Frontal cortex (tissue), 4 donors: Measurements from ENCODE around the gene SYCP1. TPM values are rescaled to one million over a fixed set of nuclear protein-coding genes. Genes with fewer than 3 reads are reported as not detected.
"Not testable (repeated sequence)": the region's sequence is repeated elsewhere in the genome, so short reads cannot be mapped to it uniquely, and the experiment has no call there.

ENCODE experiments used
- DNase-seq, 2 donors: peaks; one replicate each; pipeline ENCODE4 v3.0.0; 2012; ENCODE audit warnings: low spot score in 2 of 2
- FAIRE-seq: peaks from 2 replicates; lab custom pipeline; 2012; peaks lifted over from hg19 to GRCh38; lab: Jason Lieb, UNC
- total RNA-seq: library from RNA; depleted of rRNA; stranded (reverse); fragments of >200 nt; gene quantifications from one replicate; pipeline ENCODE4 v1.2.3, GENCODE V29; 2014
- donor health status: control.
- donor health status: control.
- donor health status: control.

The SYCP1 gene
- total RNA-seq, 1 donor from 2014 or later, result not detected

DNA sequence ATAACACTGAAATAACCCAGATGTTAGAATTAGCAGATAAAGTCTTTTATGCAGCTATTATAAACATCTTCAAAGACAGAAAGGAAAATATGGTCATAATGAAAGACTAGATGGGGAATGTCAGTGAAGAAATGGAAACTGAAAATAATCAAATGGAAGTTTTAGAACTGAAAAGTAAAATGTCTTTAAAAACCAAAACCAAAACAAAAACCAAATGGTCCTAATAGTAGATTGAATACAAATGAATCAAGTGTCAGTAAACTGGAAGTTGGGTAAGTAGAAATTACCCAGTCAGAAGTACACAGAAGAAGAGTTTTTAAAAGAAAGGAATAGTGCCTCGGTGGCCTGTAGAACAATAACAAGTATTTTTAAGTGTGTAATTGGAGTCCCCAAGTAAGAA, 72.7 kb downstream of the SYCP1 start:
- no peak for FAIRE-seq

DNA sequence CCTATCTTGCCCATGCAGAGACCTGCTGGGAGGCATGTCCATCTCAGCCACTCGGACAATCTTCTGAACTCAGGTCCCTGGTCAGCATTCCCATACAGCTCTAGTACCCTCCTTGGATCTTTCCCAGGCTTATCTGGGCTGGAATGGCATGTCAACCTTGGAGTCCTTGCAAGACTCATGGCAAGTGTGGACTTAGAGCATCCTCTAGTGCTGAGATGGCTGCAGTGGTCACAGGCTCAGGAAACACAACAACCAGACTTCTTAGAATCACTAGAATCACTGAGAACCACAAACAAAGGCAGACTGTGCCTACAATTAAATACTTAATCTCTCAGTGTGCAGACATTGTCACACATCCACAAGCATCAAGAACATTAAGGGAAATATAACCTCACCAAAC, 101.9 kb downstream of the SYCP1 start:
- no peak for DNase-seq
- FAIRE-seq, result no peak

More for the DNA sequence above, 72.7 kb downstream of the SYCP1 start:
- no peak for DNase-seq

DNA sequence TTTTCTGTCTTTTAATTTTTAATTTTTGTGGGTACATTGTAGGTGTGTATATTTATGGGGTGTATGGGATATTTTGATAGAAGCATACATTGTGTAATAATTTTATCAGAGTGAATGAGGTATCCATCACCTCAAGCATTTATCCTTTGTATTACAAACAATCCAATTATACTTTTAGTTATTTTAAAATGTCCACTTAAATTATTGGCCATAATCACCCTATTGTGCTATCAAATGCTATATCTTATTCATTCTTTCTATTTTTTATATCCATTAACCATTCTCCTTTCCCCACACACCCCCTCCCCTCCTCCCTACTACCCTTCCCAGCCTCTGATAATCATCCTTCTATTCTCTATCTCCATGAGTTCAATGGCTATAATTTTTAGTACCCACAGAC, 104.8 kb downstream of the SYCP1 start:
- FAIRE-seq, result no peak

DNA sequence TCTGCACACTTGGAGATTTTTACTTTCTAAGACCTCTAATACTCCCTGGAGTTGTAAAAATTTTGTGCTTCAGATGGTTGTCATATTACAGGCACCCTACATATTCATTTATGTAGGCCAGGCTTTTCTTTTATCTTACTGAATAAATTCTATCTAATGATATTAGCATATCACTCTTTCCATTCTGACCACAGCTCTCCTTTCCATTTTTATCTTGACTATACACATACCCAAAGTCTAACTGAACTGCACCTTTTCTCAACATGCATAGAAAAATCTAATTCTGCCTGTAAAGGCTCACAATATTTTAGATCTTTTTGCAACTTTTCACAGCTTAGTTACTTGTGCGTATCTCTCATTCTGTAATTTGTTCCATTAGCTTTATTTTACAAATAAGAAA, 122.2 kb downstream of the SYCP1 start:
- FAIRE-seq (no peak), DNase-seq (no peak)

More for the DNA sequence above, 104.8 kb downstream of the SYCP1 start:
- DNase-seq, result no peak

DNA sequence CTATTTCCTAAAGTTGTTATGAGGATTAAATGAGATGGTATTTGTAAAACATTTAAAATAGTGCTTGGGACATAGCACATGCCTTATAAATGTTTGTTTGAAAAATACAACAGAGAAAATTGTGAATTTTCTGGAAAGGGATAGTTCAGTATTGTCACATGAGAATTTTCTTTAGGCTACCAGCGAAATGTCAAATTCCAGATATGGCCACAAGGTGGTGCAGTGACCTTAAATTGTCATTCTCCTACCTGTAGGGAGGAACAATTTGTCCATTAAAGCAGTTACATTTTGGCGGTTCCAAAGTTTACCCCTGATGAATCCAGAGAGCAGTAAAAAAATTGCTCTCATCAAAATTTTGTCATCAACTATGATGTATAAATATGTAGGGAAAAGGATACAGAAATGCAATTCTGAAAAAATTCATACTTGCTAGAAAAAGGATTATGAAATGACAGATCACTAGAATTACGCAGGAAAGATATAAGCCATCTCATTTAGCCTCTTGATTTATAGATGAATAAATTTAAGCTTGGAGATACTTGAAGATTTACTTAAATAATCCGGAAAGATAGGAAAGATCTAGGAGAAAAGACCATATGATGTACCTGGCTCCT, 124.7 kb downstream of the SYCP1 start:
- no peak for FAIRE-seq
- DNase-seq, result no peak

DNA sequence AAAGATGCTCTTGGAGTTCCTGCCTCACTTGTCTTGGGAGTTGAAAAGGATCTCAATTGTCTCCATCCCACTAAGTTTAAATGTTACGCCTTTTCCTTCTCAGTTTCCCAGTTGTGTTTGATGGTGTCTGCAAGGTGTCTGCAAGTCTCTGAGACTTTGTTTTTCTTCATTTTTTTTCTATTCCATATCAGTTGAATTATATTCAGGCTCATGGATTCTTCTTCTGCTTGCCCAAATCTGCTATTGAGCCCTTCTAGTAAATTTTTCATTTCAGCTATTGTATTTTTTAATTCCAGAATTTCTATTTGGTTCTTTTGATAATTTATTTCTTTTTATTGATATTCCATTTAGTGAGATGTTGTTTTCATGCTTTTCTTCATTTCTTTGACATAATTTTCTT, 127.6 kb downstream of the SYCP1 start:
- DNase-seq (no peak), FAIRE-seq (no peak)

DNA sequence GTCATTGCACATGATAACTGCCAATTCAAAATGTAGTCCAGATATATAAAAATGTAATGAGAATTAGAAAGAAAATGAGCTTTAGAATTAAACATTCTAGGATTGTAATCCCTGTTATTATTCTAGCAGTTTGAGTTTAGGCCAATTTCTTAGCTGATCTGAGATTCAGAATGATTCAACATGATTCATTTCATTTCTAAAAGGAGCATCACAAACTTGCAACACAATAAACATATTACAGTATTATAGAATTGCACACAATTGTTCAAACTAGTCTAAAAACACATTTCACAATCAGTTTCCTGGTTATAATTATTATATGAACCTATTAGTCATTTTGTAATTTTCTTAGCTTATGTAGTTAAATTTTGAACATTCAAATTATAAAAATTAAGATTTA, 131.6 kb downstream of the SYCP1 start:
- DNase-seq (no peak), FAIRE-seq (no peak)

DNA sequence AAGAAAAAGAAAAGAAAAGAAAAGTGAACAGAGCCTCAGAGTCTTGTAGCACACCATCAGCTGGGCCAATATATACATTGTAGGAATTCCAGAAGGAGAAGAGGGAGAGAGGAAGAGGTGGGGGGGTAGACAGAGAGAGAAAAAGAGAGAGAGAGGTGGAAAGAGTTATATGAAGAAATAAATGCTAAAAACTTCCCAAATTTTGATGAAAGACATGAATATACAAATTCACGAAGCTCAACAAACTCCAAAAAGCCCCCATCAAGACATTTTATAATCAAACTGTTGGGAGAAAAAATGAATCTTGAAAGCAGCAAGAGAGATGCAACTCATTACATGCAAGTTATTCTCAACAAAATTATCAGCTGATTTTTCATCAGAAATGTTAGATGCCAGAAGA, 133.4 kb downstream of the SYCP1 start:
- FAIRE-seq, result no peak
- no peak for DNase-seq

DNA sequence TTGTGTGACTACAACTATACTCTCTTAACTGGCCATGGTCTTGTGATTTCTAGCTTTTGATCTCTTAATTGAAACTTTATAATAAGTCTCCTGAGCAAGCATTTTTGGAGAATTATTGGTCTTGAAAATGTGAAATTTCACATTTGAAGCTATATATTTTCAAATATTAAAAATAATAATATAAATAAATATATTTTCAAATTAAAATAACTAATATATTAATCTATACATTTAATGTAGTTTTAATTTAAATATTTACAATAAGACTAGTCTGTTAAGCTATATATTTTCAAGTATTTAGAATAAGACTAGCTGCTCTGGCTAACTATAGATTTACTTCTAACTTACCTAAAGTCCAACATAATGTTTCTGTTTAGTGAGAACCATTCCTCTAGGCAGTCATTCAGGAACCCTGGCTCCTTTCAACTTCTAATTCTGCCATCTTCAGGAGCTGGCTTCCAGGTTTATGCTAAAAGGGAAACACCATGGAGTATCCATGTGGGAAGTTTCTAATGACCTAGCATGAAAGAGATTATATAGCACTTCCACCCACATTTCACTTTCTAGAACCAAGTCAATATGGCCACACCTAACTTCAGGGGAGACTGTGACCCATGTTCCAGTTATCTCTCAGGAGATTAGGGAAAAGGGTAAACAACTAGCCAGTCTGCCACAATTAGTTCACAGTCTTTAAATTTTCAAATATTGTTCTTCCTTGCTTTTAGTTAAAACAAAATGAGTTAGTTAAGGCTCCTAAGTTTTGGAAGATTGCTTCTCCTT, 143.0 kb downstream of the SYCP1 start:
- DNase-seq (no peak), FAIRE-seq (peak; percentile 77)

DNA sequence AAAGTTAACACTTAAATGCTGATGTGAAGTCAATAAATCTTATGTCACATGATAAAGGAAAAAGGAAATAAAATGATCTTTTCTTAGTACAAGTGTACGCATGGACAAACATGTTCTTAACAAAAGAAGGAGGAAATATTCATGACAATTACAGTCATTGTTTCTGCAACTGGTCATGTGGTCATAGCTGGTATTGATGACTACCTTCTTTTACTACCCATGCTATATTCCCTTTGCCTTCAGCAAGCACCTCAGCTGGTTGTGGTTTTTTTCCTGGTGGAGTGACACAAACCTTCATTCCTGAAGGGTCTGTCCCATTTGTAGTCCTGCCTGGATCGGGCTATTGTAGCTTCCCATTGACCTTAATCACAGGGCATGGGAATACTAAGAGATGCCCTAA, 151.5 kb downstream of the SYCP1 start:
- FAIRE-seq (no peak), DNase-seq (no peak)

DNA sequence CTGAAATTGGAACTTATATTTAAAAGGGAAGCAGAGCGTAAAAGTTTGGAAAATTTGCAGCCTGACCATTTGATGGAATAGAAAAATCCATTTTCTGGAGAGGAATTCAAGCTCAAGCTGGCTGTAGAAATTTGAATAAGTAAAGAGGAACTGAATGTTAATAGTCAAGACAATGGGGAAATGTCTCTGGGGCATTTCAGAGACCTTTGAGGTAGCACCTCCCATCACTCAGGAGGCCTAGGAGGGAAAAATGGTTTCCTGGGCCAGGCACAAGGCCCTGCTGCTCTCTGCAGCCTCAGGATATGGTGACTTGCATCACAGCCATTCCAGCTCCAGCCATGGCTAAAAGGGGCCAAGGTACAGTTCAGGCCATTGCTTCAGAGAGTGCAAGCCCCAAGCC, 157.3 kb downstream of the SYCP1 start:
- no peak for DNase-seq
- FAIRE-seq, result no peak

DNA sequence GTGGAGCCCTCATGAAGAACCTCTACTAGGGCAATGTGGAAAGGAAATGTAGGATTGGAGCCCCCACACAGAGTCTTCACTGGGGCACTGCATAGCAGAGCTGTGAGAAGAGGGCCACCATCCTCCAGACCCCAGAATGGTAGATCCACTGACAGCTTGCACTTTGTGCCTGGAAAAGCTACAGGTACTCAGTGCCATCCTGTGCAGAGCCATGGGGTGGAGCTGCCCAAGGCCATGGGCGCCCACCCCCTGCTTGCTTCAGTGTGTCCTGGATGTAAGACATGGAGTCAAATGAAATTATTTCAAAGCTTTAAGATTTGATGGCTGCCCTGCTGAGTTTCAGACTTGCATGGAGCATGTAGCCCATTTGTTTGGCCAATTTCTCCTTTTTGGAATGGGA, 157.8 kb downstream of the SYCP1 start:
- no peak for FAIRE-seq
- no peak for DNase-seq

DNA sequence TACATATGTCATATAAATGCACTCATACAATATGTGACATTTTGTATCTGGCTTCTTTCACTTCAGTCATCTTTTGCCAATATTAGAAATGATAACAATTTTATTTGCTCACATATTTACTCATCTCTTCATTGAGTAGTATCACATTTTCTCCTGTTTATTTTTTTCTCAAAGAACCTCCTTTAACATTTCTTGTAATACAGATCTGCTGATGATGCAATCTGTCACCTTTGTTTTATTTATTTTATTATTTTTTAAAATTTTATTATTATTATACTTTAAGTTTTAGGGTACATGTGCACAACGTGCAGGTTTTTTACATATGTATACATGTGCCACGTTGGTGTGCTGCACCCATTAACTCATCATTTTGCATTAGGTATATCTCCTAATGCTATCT, 159.1 kb downstream of the SYCP1 start:
- DNase-seq (no peak), FAIRE-seq (no peak)

DNA sequence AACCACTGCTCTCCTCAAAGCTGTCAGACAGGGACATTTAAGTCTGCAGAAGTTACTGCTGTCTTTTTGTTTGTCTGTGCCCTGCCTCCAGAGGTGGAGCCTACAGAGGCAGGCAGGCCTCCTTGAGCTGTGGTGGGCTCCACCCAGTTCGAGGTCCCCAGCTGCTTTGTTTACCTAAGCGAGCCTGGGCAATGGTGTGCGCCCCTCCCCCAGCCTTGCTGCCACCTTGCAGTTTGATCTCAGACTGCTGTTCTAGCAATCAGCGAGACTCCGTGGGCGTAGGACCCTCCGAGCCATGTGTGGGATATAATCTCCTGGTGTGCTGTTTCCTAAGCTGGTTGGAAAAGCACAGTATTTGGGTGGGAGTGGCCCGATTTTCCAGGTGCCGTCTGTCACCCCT, 164.9 kb downstream of the SYCP1 start:
- DNase-seq, FAIRE-seq: not testable (repeated sequence)

DNA sequence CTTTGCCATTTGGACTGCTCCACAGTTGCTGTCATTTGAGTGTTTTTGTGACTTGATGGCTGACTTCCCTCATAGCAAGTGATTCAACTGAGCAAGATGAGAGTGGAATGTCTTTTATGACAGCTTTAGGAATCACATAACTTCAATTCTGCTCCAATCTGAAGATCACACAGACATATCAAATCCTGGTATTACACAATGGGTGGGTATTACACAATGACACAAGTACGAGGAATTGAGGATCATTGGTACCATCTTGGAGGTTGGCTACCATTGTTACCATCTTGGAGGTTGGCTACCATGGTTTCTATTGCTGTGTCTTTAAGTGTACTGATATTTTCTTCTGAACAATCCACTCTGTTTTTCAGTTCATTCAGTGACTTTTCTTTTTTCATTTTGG, 166.5 kb downstream of the SYCP1 start:
- DNase-seq (no peak), FAIRE-seq (no peak)

DNA sequence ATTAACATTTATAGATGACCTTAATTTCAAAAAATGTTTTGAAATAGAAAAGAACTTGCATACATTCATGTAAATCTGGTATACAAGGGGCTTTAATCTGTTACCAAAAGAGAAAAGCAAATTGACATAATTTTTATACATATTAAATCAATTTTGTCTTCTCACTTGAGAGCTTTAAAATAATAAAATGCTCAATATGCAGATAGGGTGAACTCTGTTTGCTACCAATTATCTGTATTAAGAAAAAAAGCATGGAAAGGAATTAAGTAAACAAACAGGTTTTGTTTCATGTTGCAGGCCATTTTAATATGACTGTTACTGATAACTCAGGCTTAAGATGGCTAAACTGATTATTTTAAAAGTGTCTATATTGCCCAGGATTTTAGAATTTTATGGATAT, 168.9 kb downstream of the SYCP1 start:
- FAIRE-seq (no peak), DNase-seq (no peak)

DNA sequence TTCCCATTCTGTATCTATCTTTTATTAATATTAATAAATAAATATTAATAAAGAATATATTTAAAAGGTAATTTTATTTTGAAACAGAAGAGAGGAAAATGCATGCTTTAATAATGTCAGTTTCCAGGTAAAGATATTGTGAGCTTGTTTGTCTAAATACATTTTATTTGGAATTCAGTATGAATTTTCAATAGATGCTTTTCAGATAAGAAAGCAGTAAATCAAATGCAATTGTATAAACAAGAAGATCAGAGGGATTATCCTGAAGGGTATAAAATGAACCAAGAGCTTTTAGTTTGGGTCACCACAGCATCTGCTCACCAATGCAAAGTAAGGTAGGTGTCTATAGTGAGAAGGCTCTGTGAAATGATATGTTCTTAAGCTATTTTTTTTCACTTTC, 174.9 kb downstream of the SYCP1 start, which contains the start of gene TSHB:
Gene TSHB (plus strand): TSS at position 301 of the 400 bp plus-strand sequence. CDS start 3,537 bp downstream, outside the sequence.
- no peak for DNase-seq
- no peak for FAIRE-seq

DNA sequence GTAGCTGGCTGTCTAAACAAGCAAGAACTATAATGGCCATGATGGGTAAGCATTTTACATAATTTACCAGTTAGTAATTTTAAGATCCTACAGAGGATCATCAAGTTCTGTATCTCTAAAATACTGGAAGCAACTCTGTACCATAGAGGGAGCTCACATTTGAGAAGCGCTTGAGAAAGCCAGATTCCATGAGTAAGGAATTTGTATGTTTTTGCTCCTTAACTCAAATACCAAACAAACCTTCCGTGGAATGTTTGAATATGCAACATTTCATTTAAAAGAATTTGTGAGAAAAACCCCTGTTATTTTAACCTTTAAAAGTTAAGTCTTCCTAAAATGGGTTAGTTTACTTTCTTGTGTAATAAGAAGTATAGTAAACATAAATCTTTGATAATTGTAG, 176.9 kb downstream of the SYCP1 start:
- FAIRE-seq, result no peak
- no peak for DNase-seq

DNA sequence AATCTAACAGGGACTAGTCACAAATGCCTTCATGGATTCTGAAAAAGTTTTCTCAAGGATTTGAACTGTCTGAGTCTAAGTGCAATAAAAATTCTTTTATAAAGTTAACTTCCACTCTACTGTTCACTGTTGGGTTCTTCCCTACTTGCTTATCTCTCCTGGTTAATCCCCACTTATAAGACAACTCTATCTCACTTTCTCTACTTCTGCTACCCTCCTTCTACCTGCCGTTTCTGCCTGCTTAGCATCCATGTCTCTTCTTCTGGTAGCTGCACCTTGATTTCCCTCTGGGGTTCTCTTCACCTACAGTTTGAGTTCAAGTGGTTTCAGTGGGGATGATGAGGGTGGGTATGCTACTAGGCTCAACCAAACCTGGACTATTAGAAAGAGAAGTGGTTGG, 181.0 kb downstream of the SYCP1 start:
- FAIRE-seq, result no peak
- DNase-seq, result no peak

DNA sequence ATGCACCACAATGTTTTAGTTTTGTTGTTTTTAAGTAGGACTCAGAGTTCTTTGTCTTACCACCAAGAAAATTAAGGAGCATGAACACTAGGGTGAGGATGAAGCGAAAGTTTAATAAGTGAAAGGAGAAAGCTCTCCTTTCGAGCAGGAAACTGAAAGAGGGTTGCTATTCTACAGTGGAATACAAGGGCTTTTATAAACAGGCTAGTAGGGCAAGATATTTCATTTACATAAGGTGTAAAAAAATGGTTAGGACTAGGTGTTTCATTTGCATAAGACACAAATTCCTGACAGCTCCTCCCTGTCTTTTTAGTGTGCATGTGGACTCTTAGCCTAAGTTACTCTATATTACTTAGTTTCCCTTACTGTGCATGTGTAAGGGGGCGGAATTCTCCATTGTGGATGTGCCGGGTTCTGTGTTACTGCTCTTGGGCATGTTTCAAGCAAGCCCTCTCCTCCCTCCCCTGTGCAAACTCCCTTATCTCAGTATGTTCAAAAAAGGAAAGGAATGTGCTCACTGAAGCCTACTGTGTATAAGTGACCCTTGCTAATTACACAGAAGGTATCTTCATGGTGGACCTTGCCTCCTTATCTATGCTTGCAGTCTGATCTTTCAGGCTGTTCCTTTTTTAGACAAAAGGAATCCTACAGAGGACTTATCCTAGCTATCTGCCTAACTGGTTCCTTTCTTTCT, 182.3 kb downstream of the SYCP1 start:
- FAIRE-seq (no peak), DNase-seq (no peak)

DNA sequence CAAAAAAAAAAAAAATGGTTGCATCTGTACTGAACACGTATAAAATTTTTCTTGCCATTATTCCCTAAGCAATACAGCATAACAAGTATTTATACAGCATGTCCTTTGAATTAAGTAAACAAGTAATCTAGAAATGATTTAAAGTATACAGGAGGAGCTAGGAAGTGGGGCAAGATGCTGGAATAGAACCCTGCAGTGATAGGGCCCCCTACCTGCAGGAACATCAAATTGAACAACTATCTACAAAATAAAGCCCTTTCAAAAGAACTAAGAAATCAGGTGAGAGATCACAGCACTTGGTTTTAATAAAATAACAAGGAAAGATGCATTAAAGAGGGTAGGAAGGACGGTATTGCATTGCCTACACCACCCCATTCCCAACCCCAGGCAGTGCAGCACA, 185.8 kb downstream of the SYCP1 start:
- FAIRE-seq (no peak), DNase-seq (no peak)
